GM23338 (cell line): ENCODE data around the gene ATP5F1B.

Source experiments
- CTCF ChIP-seq, 2 experiments: fragments of 200-600 bp in 1 of 2; sonication (generic) in 1 of 2; conservative IDR thresholded peaks; 2 replicates each; pipeline versions ENCODE4 v1.5.1 to v1.6.1; 2016 to 2017; ENCODE audit warnings: antibody characterized with exemption in 2 of 2, low read depth in 2 of 2, mild to moderate bottlenecking in 2 of 2, moderate library complexity in 1 of 2
- TF ChIP-seq, protein P1 (sequence below): IDR thresholded peaks from one replicate; pipeline ENCODE4 v1.6.1; 2018; ENCODE audit warnings: antibody characterized with exemption; ENCODE audit not compliant: unreplicated experiment

DNA sequence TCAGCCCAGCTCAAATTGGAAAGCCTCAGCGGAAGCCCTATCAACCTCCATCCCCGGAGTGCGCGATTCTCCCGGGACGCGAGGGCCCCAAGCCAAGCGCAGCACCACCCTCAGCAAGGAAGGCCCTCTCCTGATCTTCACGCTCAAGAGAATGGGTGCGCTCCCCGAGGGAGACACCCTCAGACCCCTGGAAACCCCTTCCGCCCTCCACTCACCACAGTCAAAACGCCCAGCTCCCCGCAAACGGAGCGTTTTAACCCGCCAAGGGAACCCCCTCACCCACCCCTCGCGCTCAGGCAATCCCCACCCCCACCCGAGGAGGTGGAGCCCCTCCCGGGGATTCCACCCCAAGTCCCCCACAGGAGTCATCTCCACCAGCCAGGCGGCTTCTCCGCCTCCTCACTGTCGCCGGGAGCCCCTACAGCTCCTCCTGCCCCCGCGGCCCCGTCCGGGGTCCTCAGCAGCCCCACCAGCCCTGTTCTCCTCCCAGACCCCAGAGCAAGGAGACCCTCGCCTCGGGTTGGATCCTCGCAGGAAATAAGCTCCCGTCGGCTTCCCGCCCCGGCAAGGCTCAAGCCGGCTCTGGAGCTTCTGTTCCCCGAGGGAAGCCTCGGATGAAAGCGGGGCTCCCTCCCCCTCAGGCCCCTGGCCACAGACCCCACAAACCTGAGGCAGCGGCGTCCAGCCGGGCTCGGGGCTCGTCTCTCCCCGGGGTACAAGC, 16.2 kb downstream of the ATP5F1B start:
- TF ChIP-seq, protein P1, sequence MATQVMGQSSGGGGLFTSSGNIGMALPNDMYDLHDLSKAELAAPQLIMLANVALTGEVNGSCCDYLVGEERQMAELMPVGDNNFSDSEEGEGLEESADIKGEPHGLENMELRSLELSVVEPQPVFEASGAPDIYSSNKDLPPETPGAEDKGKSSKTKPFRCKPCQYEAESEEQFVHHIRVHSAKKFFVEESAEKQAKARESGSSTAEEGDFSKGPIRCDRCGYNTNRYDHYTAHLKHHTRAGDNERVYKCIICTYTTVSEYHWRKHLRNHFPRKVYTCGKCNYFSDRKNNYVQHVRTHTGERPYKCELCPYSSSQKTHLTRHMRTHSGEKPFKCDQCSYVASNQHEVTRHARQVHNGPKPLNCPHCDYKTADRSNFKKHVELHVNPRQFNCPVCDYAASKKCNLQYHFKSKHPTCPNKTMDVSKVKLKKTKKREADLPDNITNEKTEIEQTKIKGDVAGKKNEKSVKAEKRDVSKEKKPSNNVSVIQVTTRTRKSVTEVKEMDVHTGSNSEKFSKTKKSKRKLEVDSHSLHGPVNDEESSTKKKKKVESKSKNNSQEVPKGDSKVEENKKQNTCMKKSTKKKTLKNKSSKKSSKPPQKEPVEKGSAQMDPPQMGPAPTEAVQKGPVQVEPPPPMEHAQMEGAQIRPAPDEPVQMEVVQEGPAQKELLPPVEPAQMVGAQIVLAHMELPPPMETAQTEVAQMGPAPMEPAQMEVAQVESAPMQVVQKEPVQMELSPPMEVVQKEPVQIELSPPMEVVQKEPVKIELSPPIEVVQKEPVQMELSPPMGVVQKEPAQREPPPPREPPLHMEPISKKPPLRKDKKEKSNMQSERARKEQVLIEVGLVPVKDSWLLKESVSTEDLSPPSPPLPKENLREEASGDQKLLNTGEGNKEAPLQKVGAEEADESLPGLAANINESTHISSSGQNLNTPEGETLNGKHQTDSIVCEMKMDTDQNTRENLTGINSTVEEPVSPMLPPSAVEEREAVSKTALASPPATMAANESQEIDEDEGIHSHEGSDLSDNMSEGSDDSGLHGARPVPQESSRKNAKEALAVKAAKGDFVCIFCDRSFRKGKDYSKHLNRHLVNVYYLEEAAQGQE, result no peak
- no peak for TF ChIP-seq CTCF (conservative IDR thresholded peaks at IDR 0.05; ENCODE audit: low read depth in 2 of 2)
